Left lung (tissue), 10 donors: ENCODE data around the gene SORBS1. TPM values are rescaled to one million over a fixed set of nuclear protein-coding genes. Genes with fewer than 3 reads are reported as not detected.

ENCODE experiments used
- ATAC-seq: fragments of 200-7000 bp; cut with Tn5 transposase; one replicate; pipeline ENCODE4 v1.9.1; 2020; ENCODE audit warnings: moderate library complexity
- DNase-seq, 4 donors: peaks; one replicate each; pipeline ENCODE4 v3.0.0-alpha.2; 2013 to 2020
- H3K27ac ChIP-seq, 2 donors: fragments of 200-600 bp; sonication (generic) in 1 of 2; one replicate each; pipeline versions ENCODE4 v1.5.0 to v1.8.0; 2020 to 2021
- H3K27me3 ChIP-seq, 2 donors: fragments of 200-600 bp; sonication (generic) in 1 of 2; one replicate each; pipeline versions ENCODE4 v1.5.0 to v1.8.0; 2020 to 2021
- H3K36me3 ChIP-seq, 2 donors: fragments of 200-600 bp; sonication (generic) in 1 of 2; one replicate each; pipeline versions ENCODE4 v1.5.0 to v1.8.0; 2020 to 2021
- H3K4me1 ChIP-seq, 2 donors: fragments of 200-600 bp; one replicate each; pipeline ENCODE4 v1.8.0; 2021
- H3K4me3 ChIP-seq, 2 donors: fragments of 200-600 bp; sonication (generic) in 1 of 2; one replicate each; pipeline versions ENCODE4 v1.5.0 to v1.8.0; 2020 to 2021; ENCODE audit warnings: mild to moderate bottlenecking in 1 of 2
- H3K9me3 ChIP-seq, 2 donors: fragments of 200-600 bp; sonication (generic) in 1 of 2; one replicate each; pipeline versions ENCODE4 v1.5.0 to v1.8.0; 2020 to 2021
- intact Hi-C, 2 donors: fragments of 100-400 bp; cut with DNase I; formaldehyde crosslinking; loops; one replicate each; pipeline versions ENCODE4 v1.11.2 to v1.14.2; 2022
- polyA plus RNA-seq, 6 donors: library from polyadenylated mRNA; unstranded; fragments of 120-200 nt; gene quantifications; one replicate each; pipeline ENCODE4 v1.2.1, GENCODE V29; 2013; ENCODE audit not compliant: insufficient read length in 6 of 6
- total RNA-seq, 2 donors: library from RNA; stranded (reverse); fragmentation: NEBNext Ultra II Directional; extraction: Animal tissue kit (Norgen Biotek cat#: 25700); gene quantifications; one replicate each; pipeline ENCODE4 v1.2.1, GENCODE V29; 2021
- TF ChIP-seq, protein P1 (sequence below), 2 donors: fragments of 200-600 bp; sonication (generic) in 1 of 2; IDR thresholded peaks; one replicate each; pipeline versions ENCODE4 v1.5.0 to v1.8.0; 2021; ENCODE audit warnings: antibody characterized with exemption in 2 of 2
- donor health status: DM: no; HTN: yes; CAD: no.
- donor health status: DM: no; HTN: no; CAD: no.

SORBS1 gene
- total and polyA plus RNA-seq, 8 donors: 23.3 to 52.7 (median 36.4) TPM

DNA sequence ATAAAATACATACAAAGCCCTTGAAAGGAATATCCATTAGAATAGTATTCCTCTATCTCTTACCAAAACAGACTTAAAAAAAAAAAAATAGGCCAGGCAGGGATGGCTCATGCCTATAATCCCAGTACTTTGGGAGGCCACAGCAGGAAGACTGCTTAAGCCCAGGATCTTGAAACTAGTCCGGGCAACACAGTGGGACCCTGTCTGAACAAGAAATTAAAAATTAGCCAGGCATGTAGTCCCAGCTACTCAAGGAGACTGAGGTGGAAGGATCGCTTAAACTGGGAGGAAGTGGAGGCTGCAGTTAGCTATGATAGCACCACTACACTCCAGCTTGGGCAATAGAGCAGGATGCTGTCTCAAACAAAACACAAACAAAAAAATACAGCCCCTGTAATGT is 280.0 kb downstream of the SORBS1 start:
- Histone ChIP-seq H3K4me1 (peaks cover 10 to 58% of the 10 kb centered on the region in 2 donors), H3K9me3 (no peaks in the 10 kb centered on the region), H3K4me3 (no peak overlapping the region), H3K27ac (no peak overlapping the region), H3K27me3 (no peaks in the 10 kb centered on the region), H3K36me3 (no peaks in the 10 kb centered on the region)
- TF ChIP-seq, protein P1, sequence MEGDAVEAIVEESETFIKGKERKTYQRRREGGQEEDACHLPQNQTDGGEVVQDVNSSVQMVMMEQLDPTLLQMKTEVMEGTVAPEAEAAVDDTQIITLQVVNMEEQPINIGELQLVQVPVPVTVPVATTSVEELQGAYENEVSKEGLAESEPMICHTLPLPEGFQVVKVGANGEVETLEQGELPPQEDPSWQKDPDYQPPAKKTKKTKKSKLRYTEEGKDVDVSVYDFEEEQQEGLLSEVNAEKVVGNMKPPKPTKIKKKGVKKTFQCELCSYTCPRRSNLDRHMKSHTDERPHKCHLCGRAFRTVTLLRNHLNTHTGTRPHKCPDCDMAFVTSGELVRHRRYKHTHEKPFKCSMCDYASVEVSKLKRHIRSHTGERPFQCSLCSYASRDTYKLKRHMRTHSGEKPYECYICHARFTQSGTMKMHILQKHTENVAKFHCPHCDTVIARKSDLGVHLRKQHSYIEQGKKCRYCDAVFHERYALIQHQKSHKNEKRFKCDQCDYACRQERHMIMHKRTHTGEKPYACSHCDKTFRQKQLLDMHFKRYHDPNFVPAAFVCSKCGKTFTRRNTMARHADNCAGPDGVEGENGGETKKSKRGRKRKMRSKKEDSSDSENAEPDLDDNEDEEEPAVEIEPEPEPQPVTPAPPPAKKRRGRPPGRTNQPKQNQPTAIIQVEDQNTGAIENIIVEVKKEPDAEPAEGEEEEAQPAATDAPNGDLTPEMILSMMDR (IDR thresholded peaks at IDR 0.05): no peak
- DNase-seq (no peak), ATAC-seq (no peak)
- intact Hi-C loops: no loop called here

DNA sequence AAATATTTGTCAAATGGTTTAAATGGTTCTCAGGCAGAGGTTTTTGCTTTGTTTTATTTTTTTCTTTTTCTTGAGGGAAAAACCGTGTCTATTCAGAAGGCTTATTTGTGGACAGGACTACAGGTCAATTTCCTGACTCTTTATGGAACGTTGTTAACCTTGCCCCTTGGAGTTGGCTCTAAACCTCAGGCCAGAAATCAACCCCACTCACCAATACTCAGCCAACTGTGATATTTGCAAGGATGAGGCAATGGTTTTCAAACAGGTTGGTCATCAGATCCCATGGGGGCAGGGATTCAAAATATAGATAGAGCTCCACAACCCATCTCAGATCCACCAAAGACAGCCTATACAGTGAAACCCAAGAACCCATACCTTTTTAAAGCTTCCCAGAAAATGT is 280.5 kb downstream of the SORBS1 start:
- H3K4me1 ChIP-seq: peaks cover 10 to 58% of the 10 kb centered on the region in 2 donors
- DNase-seq (no peak), ATAC-seq (no peak)
- intact Hi-C loops: no loop called here
- no peaks in the 10 kb centered on the region for H3K36me3 ChIP-seq
- no peaks in the 10 kb centered on the region for H3K9me3 ChIP-seq
- no peaks in the 10 kb centered on the region for H3K27me3 ChIP-seq
- TF ChIP-seq, protein P1 (IDR thresholded peaks at IDR 0.05): no peak
- no peak overlapping the region for H3K4me3 ChIP-seq
- peak overlapping the region in 1 of 2 donors; percentile 58 for H3K27ac ChIP-seq

DNA sequence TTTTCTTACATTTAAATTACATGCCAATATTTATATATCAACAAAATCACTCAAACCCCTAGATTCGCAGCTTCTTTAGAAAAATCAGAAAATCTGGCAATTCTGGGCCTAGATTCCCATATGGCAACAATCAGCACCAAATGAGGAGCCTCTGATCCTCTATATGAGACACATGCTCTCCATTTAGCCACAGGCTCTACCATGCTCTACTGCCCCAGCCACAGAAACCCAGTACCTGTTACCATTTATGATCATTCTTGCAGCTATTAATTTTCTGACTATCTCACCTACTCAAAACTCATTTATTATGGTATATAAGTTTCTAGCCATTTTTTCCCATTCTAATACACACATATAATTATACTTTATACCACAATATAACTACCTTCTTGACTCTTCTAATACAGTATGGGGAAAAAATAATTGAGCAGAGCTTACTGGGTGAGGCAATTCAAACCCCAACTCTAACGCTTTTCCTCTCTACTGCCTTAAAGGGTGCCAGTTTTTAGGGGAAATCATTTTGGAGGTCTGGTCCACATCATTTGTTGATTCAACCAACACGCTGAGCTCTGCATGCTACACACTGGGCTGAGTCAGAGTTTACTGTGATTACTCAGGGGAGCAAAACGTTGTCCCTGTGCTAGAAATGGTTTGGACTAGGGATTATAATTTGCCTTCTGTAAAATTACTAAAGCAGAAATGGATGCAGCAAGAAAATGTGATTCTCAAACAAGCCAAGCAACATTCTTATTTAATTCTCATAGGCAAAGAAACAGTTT is 281.9 kb downstream of the SORBS1 start:
- Histone ChIP-seq H3K4me1 (peaks cover 12 to 60% of the 10 kb centered on the region in 2 donors), H3K9me3 (no peaks in the 10 kb centered on the region), H3K36me3 (no peaks in the 10 kb centered on the region), H3K4me3 (no peak overlapping the region), H3K27me3 (no peaks in the 10 kb centered on the region), H3K27ac (peak overlapping the region; percentile 58 to 64)
- DNase-seq (no peak), ATAC-seq (peak; percentile 35)
- TF ChIP-seq, protein P1 (IDR thresholded peaks at IDR 0.05): no peak
- intact Hi-C loops: no loop called here

DNA sequence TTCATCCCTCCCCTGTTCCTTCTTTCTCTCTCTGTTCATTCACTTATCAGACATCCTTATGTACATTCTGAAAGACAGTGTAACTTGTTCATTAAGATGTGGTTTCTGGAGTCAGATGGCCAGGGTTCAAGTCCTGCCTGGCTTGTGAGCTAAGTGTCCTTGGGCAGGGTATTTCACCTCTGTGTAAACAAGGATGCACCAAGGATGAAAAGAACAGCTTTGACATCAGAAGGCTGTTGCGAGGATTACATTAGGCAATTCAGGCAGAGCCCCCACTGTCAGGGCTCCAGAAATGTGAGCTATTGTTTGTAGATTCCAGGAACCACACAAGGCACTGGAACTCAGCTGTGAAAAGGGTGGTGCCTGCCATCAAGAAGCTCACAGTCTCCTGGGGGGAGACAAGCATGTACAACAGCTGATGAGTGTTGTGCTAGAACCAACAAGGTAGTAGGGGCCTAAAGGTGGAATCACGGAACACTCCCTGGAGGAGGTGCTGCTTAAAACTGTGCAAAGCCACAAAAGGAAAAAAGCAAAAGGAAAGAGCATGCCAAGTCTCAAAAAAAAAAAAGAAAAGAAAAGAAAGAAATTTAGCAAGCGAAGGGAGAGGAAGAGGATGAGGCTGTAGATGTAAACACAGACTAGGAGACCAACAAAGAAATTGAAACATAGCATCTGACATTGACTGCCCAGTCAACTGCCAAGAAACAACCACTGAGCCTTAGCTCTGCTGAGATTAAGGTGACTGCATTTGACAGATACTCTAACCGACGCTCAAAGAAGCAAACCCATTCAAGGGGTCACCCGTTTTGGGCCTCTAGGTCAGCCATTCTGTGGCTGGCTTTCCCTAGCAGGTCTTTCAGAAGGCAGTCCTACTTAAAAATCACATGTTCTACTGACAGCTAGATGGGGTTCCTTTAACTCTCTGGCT is 282.8 kb downstream of the SORBS1 start:
- TF ChIP-seq, protein P1 (IDR thresholded peaks at IDR 0.05): no peak
- H3K27ac ChIP-seq: peak overlapping the region; percentile 50 to 64
- no peaks in the 10 kb centered on the region for H3K36me3 ChIP-seq
- DNase-seq (no peak), ATAC-seq (no peak)
- H3K4me1 ChIP-seq: peaks cover 19 to 67% of the 10 kb centered on the region in 2 donors
- no peaks in the 10 kb centered on the region for H3K27me3 ChIP-seq
- H3K9me3 ChIP-seq: no peaks in the 10 kb centered on the region
- intact Hi-C loops: no loop called here
- no peak overlapping the region for H3K4me3 ChIP-seq

DNA sequence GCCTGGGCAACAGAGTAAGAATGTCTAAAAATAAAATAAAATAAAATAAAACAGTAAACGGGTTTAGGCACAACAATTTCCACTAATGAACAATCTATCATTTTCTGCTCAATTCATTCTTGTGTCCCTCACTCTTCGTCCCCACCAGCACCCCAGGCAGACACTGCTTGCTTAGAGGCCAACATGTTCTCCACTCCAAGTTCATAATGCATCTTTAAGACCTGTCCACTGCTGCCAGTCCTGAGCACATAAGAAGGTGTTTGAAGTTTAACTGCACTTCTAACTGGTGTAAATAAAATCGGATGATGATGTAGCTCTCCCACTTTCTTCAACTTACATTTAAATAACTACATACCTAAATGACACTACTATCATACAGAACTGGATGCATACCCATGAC is 283.6 kb downstream of the SORBS1 start:
- DNase-seq: no peak
- H3K9me3 ChIP-seq: no peaks in the 10 kb centered on the region
- intact Hi-C loops: no loop called here
- H3K27ac ChIP-seq: peak overlapping the region; percentile 50 to 64
- no peaks in the 10 kb centered on the region for H3K27me3 ChIP-seq
- H3K4me3 ChIP-seq: no peak overlapping the region
- peaks cover 19 to 74% of the 10 kb centered on the region in 2 donors for H3K4me1 ChIP-seq
- TF ChIP-seq, protein P1 (IDR thresholded peaks at IDR 0.05): no peak
- ATAC-seq: no peak
- no peaks in the 10 kb centered on the region for H3K36me3 ChIP-seq
